Right atrium auricular region (tissue), 2 donors: ENCODE measurements around the gene SMIM14. TPM values are rescaled to one million over a fixed set of nuclear protein-coding genes. Genes with fewer than 3 reads are reported as not detected.
"Not testable (repeated sequence)": the region's sequence is repeated elsewhere in the genome, so short reads cannot be mapped to it uniquely, and the experiment has no call there.

Experiments
- DNase-seq: peaks from one replicate; pipeline ENCODE4 v3.0.0-alpha.2; 2019; ENCODE audit warnings: low spot score
- H3K27ac ChIP-seq, 2 donors: fragments of 200-600 bp; sonication (generic); 1 replicate in 1 of 2; 2 replicates in 1 of 2; pipeline ENCODE4 v1.5.1; 2016 to 2019
- H3K27me3 ChIP-seq, 2 donors: fragments of 200-600 bp; sonication (generic); one replicate each; pipeline versions ENCODE4 v1.5.1 to v1.6.0; 2017 to 2019
- H3K36me3 ChIP-seq: fragments of 200-600 bp; sonication (generic); one replicate; pipeline ENCODE4 v1.5.1; 2016
- H3K4me1 ChIP-seq, 2 donors: fragments of 200-600 bp; sonication (generic); one replicate each; pipeline versions ENCODE4 v1.5.1 to v1.6.0; 2017 to 2019
- H3K4me3 ChIP-seq, 2 donors: fragments of 200-600 bp; sonication (generic); 1 replicate in 1 of 2; 2 replicates in 1 of 2; pipeline ENCODE4 v1.5.1; 2017 to 2019; ENCODE audit warnings: mild to moderate bottlenecking in 1 of 2, moderate library complexity in 1 of 2
- H3K9me3 ChIP-seq, 2 donors: fragments of 200-600 bp; sonication (generic); one replicate each; pipeline ENCODE4 v1.5.1; 2019
- total RNA-seq, 2 donors: library from RNA; depleted of rRNA; stranded (reverse); fragments of >200 nt; gene quantifications; one replicate each; pipeline ENCODE4 v1.1.0, GENCODE V29; 2016
- TF ChIP-seq, protein P1 (sequence below), 2 donors: fragments of 200-600 bp; sonication (generic); IDR thresholded peaks; one replicate each; pipeline ENCODE4 v1.5.1; 2019; ENCODE audit warnings: antibody characterized with exemption in 2 of 2

Gene SMIM14
- total RNA-seq, 2 donors from 2014 or later = 15.2 to 16.6 TPM

DNA sequence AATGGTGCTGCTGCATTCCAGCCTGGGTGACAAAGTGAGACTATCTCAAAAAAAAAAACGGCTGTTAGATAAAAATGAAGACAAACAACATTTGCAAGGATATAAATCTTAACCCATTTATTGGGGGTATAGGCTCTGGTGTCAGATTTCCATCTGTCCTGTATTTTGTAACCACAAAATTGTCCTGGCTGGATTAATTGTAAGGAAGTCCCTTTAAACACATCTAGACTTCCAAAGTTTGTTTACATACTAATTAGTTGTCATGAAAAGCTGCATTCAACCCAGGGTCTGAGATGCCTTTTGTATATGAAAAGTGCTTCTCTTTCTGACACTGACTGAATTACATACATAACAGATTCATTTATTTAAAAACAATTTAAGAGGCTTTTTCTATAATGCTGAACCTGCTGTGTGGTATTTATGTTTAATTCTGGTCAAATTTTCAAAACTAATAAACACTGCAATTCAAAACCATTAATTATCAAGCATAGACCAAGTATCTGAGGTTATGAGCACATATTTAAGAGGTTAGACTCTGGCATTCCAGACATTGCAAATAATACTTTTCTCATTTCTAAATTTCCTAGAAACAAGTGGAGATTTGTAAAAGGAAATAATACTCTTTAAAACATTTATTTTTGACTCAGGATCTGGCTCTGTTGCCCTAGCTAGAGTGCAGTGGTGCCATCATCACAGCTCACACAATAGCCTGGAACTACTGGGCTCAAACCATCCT lies 93.9 kb downstream of the SMIM14 start:
- TF ChIP-seq, protein P1, sequence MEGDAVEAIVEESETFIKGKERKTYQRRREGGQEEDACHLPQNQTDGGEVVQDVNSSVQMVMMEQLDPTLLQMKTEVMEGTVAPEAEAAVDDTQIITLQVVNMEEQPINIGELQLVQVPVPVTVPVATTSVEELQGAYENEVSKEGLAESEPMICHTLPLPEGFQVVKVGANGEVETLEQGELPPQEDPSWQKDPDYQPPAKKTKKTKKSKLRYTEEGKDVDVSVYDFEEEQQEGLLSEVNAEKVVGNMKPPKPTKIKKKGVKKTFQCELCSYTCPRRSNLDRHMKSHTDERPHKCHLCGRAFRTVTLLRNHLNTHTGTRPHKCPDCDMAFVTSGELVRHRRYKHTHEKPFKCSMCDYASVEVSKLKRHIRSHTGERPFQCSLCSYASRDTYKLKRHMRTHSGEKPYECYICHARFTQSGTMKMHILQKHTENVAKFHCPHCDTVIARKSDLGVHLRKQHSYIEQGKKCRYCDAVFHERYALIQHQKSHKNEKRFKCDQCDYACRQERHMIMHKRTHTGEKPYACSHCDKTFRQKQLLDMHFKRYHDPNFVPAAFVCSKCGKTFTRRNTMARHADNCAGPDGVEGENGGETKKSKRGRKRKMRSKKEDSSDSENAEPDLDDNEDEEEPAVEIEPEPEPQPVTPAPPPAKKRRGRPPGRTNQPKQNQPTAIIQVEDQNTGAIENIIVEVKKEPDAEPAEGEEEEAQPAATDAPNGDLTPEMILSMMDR (IDR thresholded peaks at IDR 0.05) = no peak
- Histone ChIP-seq H3K27ac (no peak overlapping the region), H3K9me3 (no peaks in the 10 kb centered on the region), H3K36me3 (no peaks in the 10 kb centered on the region), H3K4me1 (peaks cover 0 to 8% of the 10 kb centered on the region in 2 donors), H3K27me3 (no peaks in the 10 kb centered on the region), H3K4me3 (no peak overlapping the region)
- DNase-seq = no peak

DNA sequence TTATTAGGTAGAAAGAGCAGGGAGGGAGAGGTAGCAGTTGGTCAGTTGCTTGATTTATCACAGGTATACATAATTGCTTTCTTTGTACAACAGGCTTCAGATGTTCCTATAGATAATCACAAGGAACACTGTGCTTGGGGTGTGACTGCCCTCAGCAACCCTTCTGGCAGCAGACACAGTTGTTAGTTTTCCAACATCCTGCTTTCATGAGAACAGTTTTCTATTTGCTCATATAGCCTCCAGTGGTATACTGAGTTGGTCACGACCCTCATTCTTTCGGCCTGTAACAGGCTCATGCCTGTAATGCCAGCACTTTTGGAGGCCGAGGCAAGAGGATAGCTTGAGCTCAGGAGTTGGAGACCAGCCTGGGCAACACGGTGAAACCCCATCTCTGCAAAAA lies 94.6 kb downstream of the SMIM14 start:
- not testable (repeated sequence) for DNase-seq, H3K27me3 ChIP-seq, H3K4me3 ChIP-seq, H3K4me1 ChIP-seq, H3K27ac ChIP-seq, H3K9me3 ChIP-seq, H3K36me3 ChIP-seq

DNA sequence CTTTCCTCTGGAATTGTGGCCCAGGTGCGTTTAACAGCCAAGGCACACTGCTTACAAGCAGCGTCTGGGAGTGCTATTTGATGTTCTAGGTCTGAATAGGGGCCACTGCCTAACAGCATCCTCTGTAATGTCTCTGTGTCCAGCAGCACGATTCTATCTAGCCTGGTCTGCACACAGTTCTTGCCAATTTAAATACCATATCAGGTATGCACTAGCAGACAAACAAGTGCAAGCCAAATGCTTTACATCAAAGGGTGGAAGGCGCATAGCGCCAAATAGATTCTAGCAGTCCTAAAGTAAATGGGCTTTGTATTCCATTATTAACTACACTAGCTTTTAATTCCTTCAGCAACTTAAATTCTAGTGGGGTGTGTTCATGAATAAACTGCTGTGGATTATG lies 95.6 kb downstream of the SMIM14 start:
- Histone ChIP-seq H3K9me3 (no peaks in the 10 kb centered on the region), H3K4me3 (no peak overlapping the region), H3K36me3 (no peaks in the 10 kb centered on the region), H3K27me3 (no peaks in the 10 kb centered on the region), H3K4me1 (peaks cover 0 to 8% of the 10 kb centered on the region in 2 donors), H3K27ac (no peak overlapping the region)
- DNase-seq = no peak
- TF ChIP-seq, protein P1 (IDR thresholded peaks at IDR 0.05) = no peak

DNA sequence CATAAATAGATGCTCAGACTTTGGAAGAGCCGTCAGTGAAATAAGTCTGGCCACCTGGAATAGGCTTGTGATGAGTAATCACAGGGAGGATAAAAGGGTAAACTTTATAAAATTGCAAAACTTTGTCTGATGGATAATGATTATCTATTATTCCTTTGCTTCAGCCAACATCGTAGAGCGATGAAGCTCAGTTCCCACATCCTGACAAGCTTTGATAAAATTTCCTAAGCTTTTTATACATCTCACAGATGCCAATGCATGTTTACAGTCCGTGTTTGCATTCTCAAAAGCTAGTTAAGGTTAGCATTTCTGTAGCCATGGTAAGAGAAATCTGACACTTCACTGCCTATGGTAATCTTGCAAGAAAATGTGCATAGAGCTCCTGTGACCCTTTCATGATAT lies 96.1 kb downstream of the SMIM14 start:
- H3K27me3 ChIP-seq = no peaks in the 10 kb centered on the region
- DNase-seq = no peak
- no peaks in the 10 kb centered on the region for H3K9me3 ChIP-seq
- TF ChIP-seq, protein P1 (IDR thresholded peaks at IDR 0.05) = no peak
- no peak overlapping the region for H3K27ac ChIP-seq
- H3K4me1 ChIP-seq = peaks cover 0 to 8% of the 10 kb centered on the region in 2 donors
- H3K4me3 ChIP-seq = no peak overlapping the region
- H3K36me3 ChIP-seq = no peaks in the 10 kb centered on the region

DNA sequence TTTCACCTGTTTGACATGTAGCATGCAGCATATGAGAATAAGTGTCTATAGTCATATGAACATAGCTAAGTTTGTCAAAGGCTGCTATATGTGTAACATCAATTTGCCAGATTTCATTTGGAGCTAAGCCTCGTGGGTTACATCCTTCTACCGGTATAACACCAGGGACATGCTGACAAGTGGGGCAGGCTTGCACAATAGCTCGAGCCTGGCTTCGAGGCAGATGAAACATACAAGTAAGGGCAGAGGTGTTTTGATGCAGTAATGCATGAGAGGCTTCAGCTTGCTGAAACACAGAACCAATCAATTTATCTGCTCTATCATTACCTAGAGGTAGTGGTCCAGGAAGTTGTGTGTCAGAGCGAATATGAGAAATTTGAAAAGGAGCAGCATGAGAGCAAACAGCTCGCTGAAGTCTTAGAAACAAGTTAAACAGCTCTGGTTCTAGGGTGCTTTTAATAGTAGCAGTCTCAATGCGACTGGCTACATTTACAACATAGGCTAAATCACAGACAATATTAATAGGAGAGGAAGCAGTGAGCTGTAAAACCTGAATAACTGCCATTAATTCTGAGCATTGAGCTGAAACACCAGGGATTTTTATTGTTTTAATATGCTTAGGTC lies 96.6 kb downstream of the SMIM14 start:
- H3K4me1 ChIP-seq = peaks cover 0 to 8% of the 10 kb centered on the region in 2 donors
- no peaks in the 10 kb centered on the region for H3K27me3 ChIP-seq
- DNase-seq = no peak
- H3K27ac ChIP-seq = no peak overlapping the region
- H3K9me3 ChIP-seq = no peaks in the 10 kb centered on the region
- TF ChIP-seq, protein P1 (IDR thresholded peaks at IDR 0.05) = no peak
- no peaks in the 10 kb centered on the region for H3K36me3 ChIP-seq
- H3K4me3 ChIP-seq = no peak overlapping the region

DNA sequence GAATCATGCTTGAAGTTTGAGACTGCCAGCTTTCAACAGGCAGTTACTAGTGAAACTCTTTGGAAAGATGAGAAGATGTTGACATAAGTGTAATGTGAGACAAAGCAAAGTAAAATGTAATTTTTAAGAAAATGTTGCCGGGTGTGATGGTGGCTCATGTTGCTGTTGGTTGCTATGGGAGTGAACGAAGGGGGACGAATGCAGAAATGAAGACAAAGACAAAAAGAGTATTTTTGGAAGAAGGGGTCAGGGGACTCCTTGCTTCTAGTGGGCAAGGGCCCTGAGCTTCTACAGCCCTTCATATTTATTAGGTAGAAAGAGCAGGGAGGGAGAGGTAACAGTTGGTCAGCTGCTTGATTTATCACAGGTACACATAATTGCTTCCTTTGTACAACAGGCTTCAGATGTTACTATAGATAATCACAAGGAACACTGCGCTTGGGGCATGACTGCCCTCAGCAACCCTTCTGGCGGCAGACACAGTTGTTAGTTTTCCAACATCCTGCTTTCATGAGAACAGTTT lies 99.5 kb downstream of the SMIM14 start:
- no peak overlapping the region for H3K27ac ChIP-seq
- H3K36me3 ChIP-seq = no peaks in the 10 kb centered on the region
- DNase-seq = no peak
- TF ChIP-seq, protein P1 (IDR thresholded peaks at IDR 0.05) = no peak
- peaks cover 0 to 8% of the 10 kb centered on the region in 2 donors for H3K4me1 ChIP-seq
- H3K27me3 ChIP-seq = no peaks in the 10 kb centered on the region
- no peaks in the 10 kb centered on the region for H3K9me3 ChIP-seq
- no peak overlapping the region for H3K4me3 ChIP-seq
